Measurements from ENCODE around the gene COX20.

- TF ChIP-seq FOXM1 (IDR thresholded peaks at IDR 0.05; ENCODE audit: borderline replicate concordance) (no peak), TARDBP (IDR thresholded peaks at IDR 0.05) (no peak), BHLHE40 (IDR thresholded peaks at IDR 0.05; ENCODE audit: borderline replicate concordance) (no peak), SUZ12 (IDR thresholded peaks at IDR 0.05) (no peak), FOXA1 (IDR thresholded peaks at IDR 0.05) (no peak), HDGF (IDR thresholded peaks at IDR 0.05; ENCODE audit: borderline replicate concordance) (no peak), SP1 (IDR thresholded peaks at IDR 0.05) (no peak), ELF4 (IDR thresholded peaks at IDR 0.05) (no peak), ZNF384 (IDR thresholded peaks at IDR 0.05) (no peak), ARNT (IDR thresholded peaks at IDR 0.05) (no peak), CTBP1 (IDR thresholded peaks at IDR 0.05; ENCODE audit: borderline replicate concordance) (peak; percentile 73; the same call in 1 of the 2 replicates), LEF1 (IDR thresholded peaks at IDR 0.05; ENCODE audit: borderline replicate concordance) (no peak)
These were observed 27.4 kb downstream of the COX20 start for GRCh38 chr1:244862699-244863490.
